OCI-LY3 (cell line): ENCODE measurements around the gene OSTM1.

ENCODE experiments used
- H2AFZ ChIP-seq: fragments of 200-600, 300-600 bp; shearing (Covaris generic); 2 replicates; pipeline ENCODE4 v1.6.0; 2014; ENCODE audit warnings: antibody characterized with exemption, low read depth, low read length
- H3K27ac ChIP-seq: fragments of 200-600, 300-600 bp; sonication (generic); 2 replicates; pipeline ENCODE4 v1.5.1; 2014; ENCODE audit warnings: mild to moderate bottlenecking, low read length, moderate library complexity, mixed read lengths
- H3K27me3 ChIP-seq: fragments of 200-600, 300-600 bp; sonication (generic); 2 replicates; pipeline ENCODE4 v1.6.1; 2014; ENCODE audit warnings: low read depth, low read length, mixed read lengths
- H3K36me3 ChIP-seq: fragments of 200-600, 300-600 bp; sonication (generic); replicated peaks from 2 replicates; pipeline ENCODE3; 2014; ENCODE audit warnings: low read depth, low read length, mixed read lengths
- H3K4me1 ChIP-seq: fragments of 300-600, 200-600 bp; sonication (generic); 2 replicates; pipeline ENCODE4 v1.6.1; 2014; ENCODE audit warnings: low read length, mixed read lengths
- H3K4me2 ChIP-seq: fragments of 200-600, 300-600 bp; sonication (generic); 2 replicates; pipeline ENCODE4 v1.6.1; 2014; ENCODE audit warnings: low read length, mixed read lengths
- H3K4me3 ChIP-seq: fragments of 300-600, 200-600 bp; sonication (generic); 2 replicates; pipeline ENCODE4 v1.5.1; 2014; ENCODE audit warnings: antibody characterized with exemption, mild to moderate bottlenecking, low read length, moderate library complexity
- H3K79me2 ChIP-seq: fragments of 300-600, 200-600 bp; shearing (Covaris generic); 2 replicates; pipeline ENCODE4 v1.6.1; 2014; ENCODE audit warnings: mild to moderate bottlenecking, low read length, mixed read lengths
- H3K9ac ChIP-seq: fragments of 300-600, 200-600 bp; shearing (Covaris generic); 2 replicates; pipeline ENCODE4 v1.6.0; 2014; ENCODE audit warnings: mild to moderate bottlenecking, low read length, moderate library complexity
- H3K9me3 ChIP-seq: fragments of 200-600, 300-600 bp; shearing (Covaris generic); 2 replicates; pipeline ENCODE4 v1.6.1; 2014; ENCODE audit warnings: low read length, mixed read lengths; ENCODE audit not compliant: insufficient read depth
- H4K20me1 ChIP-seq: fragments of 200-600, 300-600 bp; sonication (generic); 2 replicates; pipeline ENCODE4 v1.6.1; 2016; ENCODE audit warnings: low read length, mixed read lengths; ENCODE audit not compliant: insufficient read depth
- EZH2phosphoT487 ChIP-seq: fragments of 200-600 bp; shearing (Covaris generic); IDR thresholded peaks from 2 replicates; pipeline ENCODE4 v1.6.1; 2018; ENCODE audit warnings: antibody characterized with exemption, mixed run types, low read depth
- TF ChIP-seq, protein P1 (sequence below): fragments of 200-600, 300-600 bp; sonication (generic); IDR thresholded peaks from 2 replicates; pipeline ENCODE4 v1.5.1; 2014; ENCODE audit warnings: antibody characterized with exemption, low read length, low read depth

OSTM1 gene

DNA sequence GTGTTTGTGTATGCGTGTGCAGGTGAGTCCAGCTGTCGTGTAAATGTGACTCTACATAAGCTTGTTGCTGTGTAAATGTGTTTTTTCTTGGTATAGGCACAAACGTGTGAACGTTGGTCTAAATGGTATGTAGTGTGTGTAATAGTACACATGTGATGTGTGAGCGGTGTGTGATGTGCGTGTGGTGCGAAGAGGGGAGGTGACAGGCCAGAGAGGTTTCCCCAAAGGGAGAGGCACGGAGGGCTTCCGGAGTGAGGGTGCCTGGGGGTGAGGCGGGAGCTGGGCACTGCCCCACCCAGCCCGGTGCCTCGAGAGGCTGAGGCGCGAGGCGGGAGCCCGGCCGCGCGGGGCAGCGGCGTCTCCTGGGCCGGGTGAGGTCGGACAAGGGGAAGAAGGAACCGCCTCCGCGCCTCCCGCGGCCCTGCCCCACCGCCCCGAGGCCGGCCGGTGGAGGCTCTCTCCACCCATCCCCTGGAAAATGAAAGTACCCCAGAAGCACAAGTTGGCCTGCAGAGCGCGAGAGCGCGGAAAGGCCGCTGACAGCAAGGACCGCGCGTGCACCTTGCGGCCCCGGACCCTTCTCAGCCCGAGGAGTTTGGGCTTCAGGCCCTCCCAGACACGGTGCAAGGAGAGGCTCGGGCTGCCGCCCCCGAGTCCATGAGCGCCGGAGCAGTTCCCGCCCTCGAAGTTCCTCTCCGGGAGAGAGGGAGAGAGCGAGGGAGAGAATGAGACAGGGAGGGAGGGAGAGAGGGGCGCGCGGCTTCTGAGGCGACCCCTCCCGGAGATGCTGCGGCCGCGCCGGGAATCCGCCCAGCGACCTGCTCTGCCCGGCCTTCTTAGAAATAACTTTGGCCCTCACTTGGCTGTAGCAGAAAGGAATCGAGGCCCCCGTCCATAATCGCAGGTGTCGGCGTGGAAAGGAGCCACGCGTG, 43.2 kb upstream of the OSTM1 start:
- H2AFZ ChIP-seq: no peak overlapping the region
- no peak overlapping the region for H3K27ac ChIP-seq
- no peak overlapping the region for H3K4me3 ChIP-seq
- H3K36me3 ChIP-seq: no peaks in the 10 kb centered on the region
- no peak overlapping the region for H3K4me2 ChIP-seq
- peaks cover 7% of the 10 kb centered on the region for H3K27me3 ChIP-seq
- peaks cover 12% of the 10 kb centered on the region for H3K4me1 ChIP-seq
- no peaks in the 10 kb centered on the region for H3K79me2 ChIP-seq
- TF ChIP-seq EZH2phosphoT487: no peak
- TF ChIP-seq, protein P1, sequence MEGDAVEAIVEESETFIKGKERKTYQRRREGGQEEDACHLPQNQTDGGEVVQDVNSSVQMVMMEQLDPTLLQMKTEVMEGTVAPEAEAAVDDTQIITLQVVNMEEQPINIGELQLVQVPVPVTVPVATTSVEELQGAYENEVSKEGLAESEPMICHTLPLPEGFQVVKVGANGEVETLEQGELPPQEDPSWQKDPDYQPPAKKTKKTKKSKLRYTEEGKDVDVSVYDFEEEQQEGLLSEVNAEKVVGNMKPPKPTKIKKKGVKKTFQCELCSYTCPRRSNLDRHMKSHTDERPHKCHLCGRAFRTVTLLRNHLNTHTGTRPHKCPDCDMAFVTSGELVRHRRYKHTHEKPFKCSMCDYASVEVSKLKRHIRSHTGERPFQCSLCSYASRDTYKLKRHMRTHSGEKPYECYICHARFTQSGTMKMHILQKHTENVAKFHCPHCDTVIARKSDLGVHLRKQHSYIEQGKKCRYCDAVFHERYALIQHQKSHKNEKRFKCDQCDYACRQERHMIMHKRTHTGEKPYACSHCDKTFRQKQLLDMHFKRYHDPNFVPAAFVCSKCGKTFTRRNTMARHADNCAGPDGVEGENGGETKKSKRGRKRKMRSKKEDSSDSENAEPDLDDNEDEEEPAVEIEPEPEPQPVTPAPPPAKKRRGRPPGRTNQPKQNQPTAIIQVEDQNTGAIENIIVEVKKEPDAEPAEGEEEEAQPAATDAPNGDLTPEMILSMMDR: no peak
- H3K9me3 ChIP-seq: no peaks in the 10 kb centered on the region
- H4K20me1 ChIP-seq: no peaks in the 10 kb centered on the region
- no peak overlapping the region for H3K9ac ChIP-seq

DNA sequence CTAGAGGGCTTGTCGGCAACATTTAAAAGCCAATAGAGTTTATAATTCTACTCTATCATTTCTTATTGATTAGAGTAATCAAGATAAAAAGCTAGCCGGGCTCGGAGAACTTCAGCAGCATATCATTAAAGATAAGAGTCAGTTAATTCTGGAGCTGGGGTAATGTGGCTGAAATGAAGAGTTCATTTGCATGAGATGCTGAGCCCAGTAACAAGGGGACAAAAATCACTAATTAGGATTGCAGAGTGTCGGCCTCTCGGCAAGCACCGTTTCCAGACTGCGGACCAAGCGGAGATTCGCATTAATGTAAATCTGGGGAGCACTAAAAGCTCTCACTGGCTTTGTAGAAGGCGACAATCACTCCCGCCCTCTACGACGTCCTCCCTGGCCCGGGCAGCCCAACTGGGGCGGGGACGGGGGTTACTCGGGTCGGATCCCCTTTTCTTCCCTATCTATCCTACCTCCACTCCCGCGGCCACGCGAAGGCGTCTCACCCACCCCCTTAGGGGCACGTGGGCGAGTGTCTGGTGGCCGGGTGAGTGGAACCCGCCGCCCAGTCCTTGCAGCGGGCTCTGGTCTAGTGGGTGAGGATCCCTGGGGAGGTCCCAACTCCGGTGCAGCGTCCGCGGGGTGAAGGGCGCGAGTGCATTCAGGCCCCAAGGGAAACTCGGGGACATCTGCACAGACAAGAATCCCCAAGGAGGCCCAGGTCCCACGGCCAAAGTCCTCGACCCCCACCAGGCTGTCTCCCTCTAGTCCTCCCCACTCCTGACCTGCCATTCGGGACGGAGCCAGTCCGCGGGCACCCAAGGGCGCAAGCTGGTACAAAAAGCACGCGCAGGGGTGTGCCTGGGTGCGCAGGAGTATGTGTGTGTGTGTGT, 42.2 kb upstream of the OSTM1 start:
- no peak overlapping the region for H3K9ac ChIP-seq
- H3K4me2 ChIP-seq: no peak overlapping the region
- H3K4me3 ChIP-seq: no peak overlapping the region
- H2AFZ ChIP-seq: no peak overlapping the region
- H3K9me3 ChIP-seq: no peaks in the 10 kb centered on the region
- no peaks in the 10 kb centered on the region for H3K36me3 ChIP-seq
- H4K20me1 ChIP-seq: no peaks in the 10 kb centered on the region
- no peaks in the 10 kb centered on the region for H3K79me2 ChIP-seq
- no peak overlapping the region for H3K27ac ChIP-seq
- H3K4me1 ChIP-seq: peaks cover 12% of the 10 kb centered on the region
- H3K27me3 ChIP-seq: peaks cover 7% of the 10 kb centered on the region
- TF ChIP-seq, protein P1: no peak
- no peak for TF ChIP-seq EZH2phosphoT487

DNA sequence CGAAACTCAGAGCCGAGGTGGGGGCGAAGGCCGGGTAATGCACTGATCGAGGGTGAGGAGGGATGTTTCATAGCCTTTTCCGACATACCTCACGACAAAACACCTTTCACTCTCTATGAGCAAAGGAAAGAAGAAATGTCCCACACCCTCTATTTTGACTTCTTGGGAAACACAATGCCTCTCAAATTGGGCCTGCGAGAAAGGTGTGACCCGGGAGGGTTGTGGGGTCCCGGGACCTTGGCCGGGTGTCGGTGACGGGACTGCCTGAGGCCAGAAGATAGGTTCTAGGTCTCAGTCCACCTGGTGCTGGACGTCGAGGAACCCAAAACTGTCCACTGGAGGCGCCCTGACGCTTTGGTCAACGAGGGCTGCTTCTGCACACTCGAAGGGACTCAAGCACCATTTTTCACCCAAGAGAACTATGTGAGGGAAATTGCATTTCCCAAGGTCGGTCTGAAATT, 41.1 kb upstream of the OSTM1 start:
- TF ChIP-seq EZH2phosphoT487: no peak
- TF ChIP-seq, protein P1: peak; percentile 30
- Histone ChIP-seq H3K36me3 (no peaks in the 10 kb centered on the region), H3K9ac (peak overlapping the region; percentile 38; the same call in 1 of the 2 replicates), H3K27me3 (peaks cover 7% of the 10 kb centered on the region), H3K4me3 (peak overlapping the region; percentile 88), H3K4me1 (peaks cover 12% of the 10 kb centered on the region), H3K27ac (no peak overlapping the region), H4K20me1 (no peaks in the 10 kb centered on the region), H3K9me3 (no peaks in the 10 kb centered on the region), H3K4me2 (peak overlapping the region; percentile 90), H2AFZ (peak overlapping the region; percentile 72; the same call in 1 of the 2 replicates), H3K79me2 (no peaks in the 10 kb centered on the region)
